Lower lobe of right lung (tissue), 2 donors: ENCODE data around the gene RNF130. TPM values are rescaled to one million over a fixed set of nuclear protein-coding genes. Genes with fewer than 3 reads are reported as not detected.

Experiments used
- ATAC-seq, 2 donors: fragments of 200-7000 bp; cut with Tn5 transposase; one replicate each; pipeline ENCODE4 v1.9.1; 2020 to 2022; ENCODE audit warnings: mild to moderate bottlenecking in 2 of 2, moderate library complexity in 2 of 2
- DNase-seq: peaks from one replicate; pipeline ENCODE4 v3.0.0-alpha.2; 2020
- H3K27ac ChIP-seq: fragments of 200-600 bp; one replicate; pipeline ENCODE4 v1.8.0; 2022
- H3K27me3 ChIP-seq: fragments of 200-600 bp; one replicate; pipeline ENCODE4 v1.8.0; 2022; ENCODE audit warnings: low read depth
- H3K36me3 ChIP-seq: fragments of 200-600 bp; one replicate; pipeline ENCODE4 v1.8.0; 2022; ENCODE audit warnings: mild to moderate bottlenecking
- H3K4me1 ChIP-seq: fragments of 200-600 bp; one replicate; pipeline ENCODE4 v1.8.0; 2022
- H3K4me3 ChIP-seq: fragments of 200-600 bp; one replicate; pipeline ENCODE4 v1.8.0; 2022; ENCODE audit warnings: mild to moderate bottlenecking
- H3K9me3 ChIP-seq: fragments of 200-600 bp; one replicate; pipeline ENCODE4 v1.8.0; 2022
- intact Hi-C: fragments of 100-400 bp; cut with DNase I; formaldehyde crosslinking; loops from one replicate; pipeline ENCODE4 v1.11.0; 2022
- total RNA-seq: library from RNA; stranded (reverse); fragmentation: NEBNext Ultra II Directional; extraction: Animal tissue kit (Norgen Biotek cat#: 25700); gene quantifications from one replicate; pipeline ENCODE4 v1.2.1, GENCODE V29; 2021
- TF ChIP-seq, protein P1 (sequence below): fragments of 200-600 bp; IDR thresholded peaks from one replicate; pipeline ENCODE4 v1.8.0; 2022; ENCODE audit warnings: antibody characterized with exemption, mild to moderate bottlenecking
- donor health status: DM: no; HTN: yes; CAD: no; lungs with severe emphysema.

The RNF130 gene
- total RNA-seq, 1 donor from 2014 or later, result 139 TPM

- TF ChIP-seq, protein P1, sequence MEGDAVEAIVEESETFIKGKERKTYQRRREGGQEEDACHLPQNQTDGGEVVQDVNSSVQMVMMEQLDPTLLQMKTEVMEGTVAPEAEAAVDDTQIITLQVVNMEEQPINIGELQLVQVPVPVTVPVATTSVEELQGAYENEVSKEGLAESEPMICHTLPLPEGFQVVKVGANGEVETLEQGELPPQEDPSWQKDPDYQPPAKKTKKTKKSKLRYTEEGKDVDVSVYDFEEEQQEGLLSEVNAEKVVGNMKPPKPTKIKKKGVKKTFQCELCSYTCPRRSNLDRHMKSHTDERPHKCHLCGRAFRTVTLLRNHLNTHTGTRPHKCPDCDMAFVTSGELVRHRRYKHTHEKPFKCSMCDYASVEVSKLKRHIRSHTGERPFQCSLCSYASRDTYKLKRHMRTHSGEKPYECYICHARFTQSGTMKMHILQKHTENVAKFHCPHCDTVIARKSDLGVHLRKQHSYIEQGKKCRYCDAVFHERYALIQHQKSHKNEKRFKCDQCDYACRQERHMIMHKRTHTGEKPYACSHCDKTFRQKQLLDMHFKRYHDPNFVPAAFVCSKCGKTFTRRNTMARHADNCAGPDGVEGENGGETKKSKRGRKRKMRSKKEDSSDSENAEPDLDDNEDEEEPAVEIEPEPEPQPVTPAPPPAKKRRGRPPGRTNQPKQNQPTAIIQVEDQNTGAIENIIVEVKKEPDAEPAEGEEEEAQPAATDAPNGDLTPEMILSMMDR, result no peak
- Histone ChIP-seq H3K27me3 (no peaks in the 10 kb centered on the region), H3K27ac (no peak overlapping the region), H3K9me3 (no peaks in the 10 kb centered on the region), H3K4me1 (peaks cover 10% of the 10 kb centered on the region), H3K36me3 (peaks cover 20% of the 10 kb centered on the region), H3K4me3 (no peak overlapping the region)
- ATAC-seq (no peak), DNase-seq (no peak)
- intact Hi-C loops, result no loop called here
Observed at GRCh38 chr5:180010636-180011035, 60.9 kb downstream of the RNF130 start.

DNA sequence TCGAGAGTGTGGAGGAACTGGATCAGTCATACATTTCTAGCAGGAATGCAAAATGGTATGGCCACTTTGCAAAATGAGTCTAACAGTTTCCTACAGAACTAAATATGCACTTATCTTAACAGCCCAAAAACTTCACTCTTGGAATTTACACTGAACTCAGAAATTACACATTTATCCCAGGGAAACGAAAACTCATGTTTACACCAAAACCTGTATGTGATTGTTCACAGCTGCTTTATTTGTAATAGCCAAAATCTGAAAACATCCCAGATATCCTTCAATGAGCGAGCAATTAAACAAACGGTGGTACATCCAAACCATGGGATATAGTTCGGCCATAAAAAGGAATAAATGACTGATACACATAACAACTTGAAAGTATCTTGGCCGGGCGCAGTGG lies 62.0 kb downstream of the RNF130 start:
- Histone ChIP-seq H3K36me3 (peaks cover 20% of the 10 kb centered on the region), H3K27ac (no peak overlapping the region), H3K9me3 (no peaks in the 10 kb centered on the region), H3K27me3 (no peaks in the 10 kb centered on the region), H3K4me3 (no peak overlapping the region), H3K4me1 (peaks cover 10% of the 10 kb centered on the region)
- no peak for DNase-seq
- TF ChIP-seq, protein P1, result no peak
- no peak for ATAC-seq
- intact Hi-C loops, result no loop called here

DNA sequence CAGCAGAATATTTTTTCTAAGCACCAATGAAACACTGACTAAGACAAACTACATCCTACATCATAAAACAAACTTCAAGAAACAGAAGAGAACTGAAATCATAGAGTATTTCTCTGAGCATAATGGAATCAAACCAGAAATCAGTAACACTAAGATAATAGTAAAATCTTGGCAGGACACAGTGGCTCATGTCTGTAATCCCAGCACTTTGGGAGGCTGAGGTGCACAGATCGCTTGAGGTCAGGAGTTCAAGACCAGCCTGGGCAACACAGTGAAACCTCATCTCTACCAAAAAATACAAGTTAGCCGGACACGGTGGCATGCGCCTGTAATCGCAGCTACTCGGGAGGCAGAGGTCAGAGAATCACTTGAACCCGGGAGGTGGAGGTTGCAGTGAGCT lies 63.1 kb downstream of the RNF130 start:
- Histone ChIP-seq H3K27ac (no peak overlapping the region), H3K4me3 (no peak overlapping the region), H3K9me3 (no peaks in the 10 kb centered on the region), H3K4me1 (peaks cover 10% of the 10 kb centered on the region), H3K36me3 (peaks cover 20% of the 10 kb centered on the region), H3K27me3 (no peaks in the 10 kb centered on the region)
- TF ChIP-seq, protein P1, result no peak
- ATAC-seq (no peak), DNase-seq (no peak)
- intact Hi-C loops, result no loop called here

DNA sequence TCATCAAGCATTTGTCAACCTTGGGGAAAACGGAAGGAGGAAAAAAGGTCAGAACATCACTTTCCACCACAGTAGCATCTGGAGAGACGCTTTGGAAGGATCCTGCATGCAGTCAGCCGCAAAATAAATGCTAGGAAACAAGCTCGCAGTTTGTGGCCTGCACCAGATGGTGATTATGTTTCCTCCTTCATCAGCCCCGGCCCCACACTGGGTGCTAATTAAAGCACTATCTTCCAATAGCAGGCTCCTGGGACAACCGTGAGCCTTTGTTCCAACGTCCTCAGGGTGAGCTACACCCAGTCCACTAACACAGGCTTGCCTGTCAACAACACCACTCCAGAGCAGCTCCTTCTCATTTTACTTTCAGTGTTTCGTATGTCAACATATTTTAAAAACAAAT lies 64.0 kb downstream of the RNF130 start:
- Histone ChIP-seq H3K27ac (no peak overlapping the region), H3K4me1 (peaks cover 10% of the 10 kb centered on the region), H3K36me3 (peaks cover 15% of the 10 kb centered on the region), H3K9me3 (no peaks in the 10 kb centered on the region), H3K27me3 (no peaks in the 10 kb centered on the region), H3K4me3 (no peak overlapping the region)
- ATAC-seq (no peak), DNase-seq (no peak)
- TF ChIP-seq, protein P1, result no peak
- intact Hi-C loops, result no loop called here

DNA sequence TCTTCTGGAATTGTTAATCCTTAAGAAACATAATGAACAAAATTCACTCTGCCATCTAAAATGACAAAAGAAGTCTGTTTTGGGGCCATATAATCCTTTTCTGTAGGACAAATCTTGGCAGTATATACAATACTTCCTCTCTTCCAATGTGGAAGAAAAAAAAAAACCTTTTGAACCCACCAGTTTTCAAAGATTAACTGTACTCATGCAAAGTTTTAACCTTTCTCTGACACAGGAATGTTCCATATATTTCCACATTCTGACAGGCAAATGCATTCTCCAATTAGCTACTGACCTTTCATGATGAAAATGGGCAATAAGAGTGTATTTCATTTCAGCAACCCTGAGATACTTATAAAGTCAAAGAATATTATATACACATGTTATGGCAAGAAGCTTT lies 65.4 kb downstream of the RNF130 start:
- Histone ChIP-seq H3K4me3 (no peak overlapping the region), H3K27me3 (no peaks in the 10 kb centered on the region), H3K9me3 (no peaks in the 10 kb centered on the region), H3K36me3 (peaks cover 13% of the 10 kb centered on the region), H3K4me1 (peaks cover 10% of the 10 kb centered on the region), H3K27ac (no peak overlapping the region)
- TF ChIP-seq, protein P1, result no peak
- ATAC-seq, result no peak
- DNase-seq, result no peak
- intact Hi-C loops, result no loop called here

GRCh38 chr5:180003127-180003526 lies 68.4 kb downstream of the RNF130 start:
- Histone ChIP-seq H3K9me3 (no peaks in the 10 kb centered on the region), H3K27me3 (no peaks in the 10 kb centered on the region), H3K4me3 (no peak overlapping the region), H3K4me1 (peaks cover 10% of the 10 kb centered on the region), H3K27ac (no peak overlapping the region), H3K36me3 (peaks cover 10% of the 10 kb centered on the region)
- TF ChIP-seq, protein P1, result no peak
- ATAC-seq, result no peak
- intact Hi-C loops, result no loop called here
- DNase-seq, result no peak
